GM19438 (cell line): ENCODE data around the gene CSF3R.
A peak's percentile ranks its signal among the peaks of the same experiment; 100 is the strongest.

Source experiments
- ATAC-seq: cut with Tn5 transposase; IDR thresholded peaks from one replicate; pipeline ENCODE4 v1.9.1; 2021; ENCODE audit warnings: low read depth; ENCODE audit not compliant: unreplicated experiment

The CSF3R gene

DNA sequence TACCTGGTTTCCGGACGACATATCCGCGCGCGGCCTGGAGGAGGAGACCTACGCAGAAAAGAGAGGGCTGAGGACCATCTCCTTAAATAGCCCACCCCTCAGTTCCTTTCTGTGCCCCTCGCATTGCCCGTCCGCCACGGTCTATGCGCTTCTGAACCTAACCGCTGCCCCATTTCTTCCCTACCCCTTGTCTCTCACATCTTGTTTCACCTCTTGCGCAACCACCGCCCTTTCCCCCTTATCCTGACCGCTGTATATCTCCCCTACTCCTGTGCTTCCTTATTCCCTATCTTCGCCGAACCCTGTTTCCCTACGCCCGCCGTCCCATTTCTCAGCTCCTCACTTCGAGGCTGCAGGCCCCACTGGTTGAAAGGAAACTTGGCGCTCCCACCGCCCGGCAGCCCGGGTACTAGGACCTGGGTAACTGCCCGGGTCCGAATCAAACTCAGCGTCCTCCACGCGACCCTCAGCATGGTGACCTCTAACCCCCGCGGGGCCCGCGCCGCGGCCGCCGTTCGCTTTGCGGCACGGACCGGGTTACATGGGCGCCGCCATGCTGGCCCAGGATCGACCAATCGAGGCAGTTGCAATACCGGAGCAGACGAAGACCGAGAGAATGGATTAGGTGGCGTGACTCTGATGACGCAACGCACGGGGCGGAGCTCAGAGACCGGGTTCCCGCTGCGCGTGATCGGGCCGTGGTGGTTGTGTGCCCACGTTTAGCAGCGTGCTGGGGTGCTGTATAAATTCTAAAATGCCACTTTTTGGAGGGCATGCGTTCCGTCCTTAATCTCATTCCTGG lies 18.7 kb downstream of the CSF3R start, which contains the start of gene MRPS15:
Gene MRPS15 (minus strand): TSS at position 582 of the 802 bp plus-strand sequence. CDS start 109 bp downstream, at position 473.
- peak; percentile 93 for ATAC-seq

GRCh38 chr1:36463463-36463802 lies 19.3 kb downstream of the CSF3R start:
- ATAC-seq = no peak

GRCh38 chr1:36458910-36459309 lies 23.8 kb downstream of the CSF3R start:
- no peak for ATAC-seq

- ATAC-seq = no peak
These were observed 25.0 kb downstream of the CSF3R start for GRCh38 chr1:36457691-36458090.

- no peak for ATAC-seq
These were observed 26.3 kb downstream of the CSF3R start for GRCh38 chr1:36456391-36456928.

- ATAC-seq = no peak
These were observed 27.3 kb downstream of the CSF3R start for GRCh38 chr1:36455386-36455785.

DNA sequence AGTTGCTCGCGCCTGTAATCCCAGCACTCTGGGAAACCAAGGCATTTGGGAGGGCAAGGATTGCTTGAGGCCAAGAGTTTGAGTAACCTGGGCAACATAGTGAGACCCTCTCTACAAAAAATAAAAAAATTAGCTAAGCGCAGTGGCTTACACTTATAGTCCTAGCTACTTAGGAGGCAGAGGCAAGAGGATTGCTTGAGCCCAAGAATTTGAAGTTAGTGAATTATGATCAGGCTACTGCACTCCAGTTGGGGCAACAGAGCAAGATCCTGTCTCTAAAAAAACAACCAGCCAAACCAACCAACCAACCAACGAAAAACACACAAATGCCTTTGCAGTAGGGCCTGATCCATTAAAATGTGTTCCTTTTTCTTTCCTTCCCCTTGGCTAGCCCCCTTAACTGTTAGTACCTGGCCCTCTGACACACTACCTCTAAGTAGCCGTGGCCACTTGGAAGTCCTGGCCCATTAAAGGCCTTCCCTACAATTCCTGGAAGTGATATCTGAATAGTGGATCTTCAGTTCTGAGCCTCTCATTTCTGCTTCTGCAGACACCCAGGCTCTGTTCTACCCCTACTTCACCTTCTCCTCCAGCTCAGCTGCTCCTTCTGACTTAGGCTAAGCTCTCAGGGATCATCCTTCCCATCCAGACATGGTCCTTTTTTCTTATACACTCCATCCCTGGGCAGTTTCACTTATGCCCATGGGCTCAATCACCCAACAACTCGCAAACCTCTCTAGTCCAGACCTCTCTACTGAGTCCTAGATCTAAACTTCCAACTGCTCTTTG lies 28.9 kb downstream of the CSF3R start:
- ATAC-seq = no peak

DNA sequence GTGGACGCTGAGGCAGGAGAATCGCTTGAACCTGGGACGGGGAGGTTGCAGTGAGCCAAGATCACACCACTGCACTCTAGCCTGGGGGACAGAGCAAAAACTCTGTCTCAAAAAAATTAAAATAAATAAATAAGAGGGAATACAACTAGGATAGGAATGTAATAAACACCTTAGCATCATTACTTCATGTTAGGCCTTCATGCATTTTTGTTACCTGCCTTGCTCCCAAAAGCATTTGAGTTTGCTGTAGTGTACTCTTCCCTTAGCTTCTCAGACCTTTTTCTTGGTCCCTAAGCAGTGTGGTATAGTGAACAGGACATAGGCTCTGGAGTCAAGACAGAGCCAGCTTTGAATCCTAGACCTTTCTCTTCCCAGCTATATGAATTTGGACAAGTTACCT lies 29.7 kb downstream of the CSF3R start:
- ATAC-seq = no peak

DNA sequence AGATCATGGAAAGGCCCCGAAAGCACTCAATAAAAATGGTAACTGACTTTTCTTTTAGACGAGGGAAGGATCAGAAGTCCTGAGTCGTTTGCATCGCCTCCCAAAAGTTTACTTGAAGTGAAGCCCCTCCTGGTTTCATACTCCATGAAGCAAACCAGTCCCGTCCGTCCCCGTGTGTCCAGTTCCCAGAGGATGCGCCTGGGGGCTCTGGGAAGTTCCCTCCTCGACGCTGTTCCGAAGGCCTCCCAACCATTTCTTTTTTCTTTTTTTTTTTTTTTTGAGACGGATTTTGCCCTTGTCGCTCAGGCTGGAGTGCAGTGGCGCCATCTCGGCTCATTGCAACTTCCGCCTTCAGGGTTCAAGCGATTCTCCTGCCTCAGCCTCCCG lies 31.8 kb downstream of the CSF3R start:
- ATAC-seq = no peak

DNA sequence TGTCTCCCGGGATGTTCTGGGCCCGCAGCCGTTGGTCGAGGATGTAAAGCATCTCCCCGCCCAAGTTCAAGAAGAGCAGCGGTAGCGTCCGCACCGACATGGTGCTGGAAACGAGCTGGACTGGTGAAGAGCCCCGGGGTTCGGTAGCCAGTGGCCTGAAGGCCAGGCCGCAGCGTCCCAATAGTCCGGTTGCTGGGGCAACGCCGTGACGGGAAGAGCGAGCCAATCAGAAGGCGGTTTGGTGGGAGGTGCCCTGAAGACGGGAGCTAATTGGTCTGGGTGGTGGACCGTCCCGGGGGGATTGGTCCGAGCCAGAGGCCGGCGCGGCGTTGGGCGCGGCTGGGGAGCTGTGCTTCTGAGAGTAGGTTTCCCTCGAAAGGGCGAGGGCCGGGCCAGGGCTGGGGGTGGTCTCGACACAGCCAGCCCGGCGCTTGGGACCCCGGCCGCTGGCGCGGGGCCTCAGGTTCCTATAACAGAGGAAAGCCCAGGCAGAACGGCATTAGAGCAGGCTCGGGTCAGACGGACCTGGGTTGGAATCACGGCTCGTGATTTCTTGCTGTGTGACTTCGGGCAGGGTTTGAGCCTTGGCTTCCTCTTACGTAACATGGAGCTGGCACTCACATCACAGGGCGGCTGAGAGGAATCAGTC lies 32.3 kb downstream of the CSF3R start, which contains the start of gene OSCP1:
Gene OSCP1 (minus strand): TSS at position 182 of the 649 bp plus-strand sequence. CDS start 82 bp downstream, at position 100.
- peak; percentile 98 for ATAC-seq

DNA sequence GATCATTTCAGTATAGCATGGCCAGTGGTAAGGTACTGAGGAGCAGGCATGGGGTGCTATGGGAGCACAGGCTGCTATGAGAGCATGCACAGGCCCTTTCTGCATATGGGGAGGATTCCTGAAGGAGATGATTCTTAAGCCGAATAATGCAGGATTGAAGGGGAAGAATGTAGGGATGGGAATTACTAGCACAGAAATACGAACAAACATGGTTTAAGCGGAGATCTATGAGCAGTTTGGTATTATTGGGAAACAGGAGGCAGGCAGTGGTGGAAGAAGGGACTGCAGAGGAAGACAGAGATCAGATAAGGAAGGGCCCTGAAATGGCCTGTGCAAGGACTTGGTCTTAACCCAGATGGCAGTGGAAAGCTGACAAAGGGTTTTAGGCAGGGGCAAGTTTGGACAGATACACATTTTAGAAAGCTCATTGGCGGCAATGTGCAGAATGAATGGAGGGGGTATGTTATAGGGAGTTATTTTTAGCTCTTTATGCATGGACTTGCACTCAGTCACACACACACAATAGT lies 34.1 kb downstream of the CSF3R start:
- no peak for ATAC-seq

DNA sequence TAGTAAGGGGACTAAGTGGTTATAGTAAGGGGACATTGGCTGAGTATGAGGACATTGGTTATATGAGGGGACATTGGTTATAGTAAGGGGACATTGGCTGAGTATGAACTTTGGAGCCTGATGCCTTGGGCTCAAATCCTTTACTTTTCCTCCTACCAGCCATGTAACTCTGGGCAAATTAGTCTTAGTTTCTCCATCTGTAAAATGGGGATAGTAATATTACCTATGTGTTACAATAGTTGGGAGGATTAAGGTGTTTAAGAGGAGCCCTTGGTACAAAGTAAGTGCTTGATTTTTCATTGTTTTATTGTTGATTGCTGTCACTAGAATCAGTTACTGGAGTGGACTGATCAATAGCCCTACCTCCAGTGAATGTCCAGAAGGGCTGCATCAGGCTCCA lies 35.3 kb downstream of the CSF3R start:
- no peak for ATAC-seq

DNA sequence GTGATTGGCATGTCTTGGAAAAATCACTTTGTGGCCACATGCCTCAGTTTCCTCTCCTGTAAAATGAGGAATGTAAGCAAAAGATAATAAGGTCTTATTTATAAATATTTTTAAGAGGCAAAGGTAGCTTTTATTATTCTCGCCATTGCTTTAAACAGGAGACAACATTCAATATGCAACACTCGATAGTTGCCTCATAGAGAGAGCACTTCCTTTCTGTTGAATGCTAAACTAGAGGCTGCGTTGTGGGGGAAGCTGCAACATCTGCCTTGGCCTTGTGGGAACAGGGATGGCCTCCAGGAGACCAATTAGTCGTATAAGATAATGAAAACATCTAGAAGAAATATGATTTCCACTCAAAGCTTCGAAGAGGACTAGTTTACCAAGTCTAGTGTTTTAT lies 36.0 kb downstream of the CSF3R start:
- no peak for ATAC-seq

DNA sequence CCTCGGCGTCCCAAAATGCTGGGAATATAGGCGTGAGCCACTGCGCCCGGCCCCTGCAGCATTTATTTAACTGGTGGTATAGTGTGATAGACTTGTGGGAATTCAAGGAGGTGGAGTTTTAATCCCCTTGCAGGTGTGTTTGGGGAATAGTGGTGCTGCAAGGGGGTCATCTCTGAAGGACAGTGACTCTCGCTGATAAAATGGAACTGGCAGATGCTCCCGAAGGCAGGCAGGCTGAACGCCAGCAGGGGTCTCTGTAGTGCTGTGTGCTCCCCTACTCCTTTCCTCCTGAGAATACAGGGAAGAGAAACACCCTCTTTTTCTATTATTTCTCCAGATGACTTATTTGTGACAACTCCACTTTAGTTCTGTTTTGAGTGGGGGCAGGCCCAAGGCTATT lies 36.4 kb downstream of the CSF3R start:
- ATAC-seq = no peak

DNA sequence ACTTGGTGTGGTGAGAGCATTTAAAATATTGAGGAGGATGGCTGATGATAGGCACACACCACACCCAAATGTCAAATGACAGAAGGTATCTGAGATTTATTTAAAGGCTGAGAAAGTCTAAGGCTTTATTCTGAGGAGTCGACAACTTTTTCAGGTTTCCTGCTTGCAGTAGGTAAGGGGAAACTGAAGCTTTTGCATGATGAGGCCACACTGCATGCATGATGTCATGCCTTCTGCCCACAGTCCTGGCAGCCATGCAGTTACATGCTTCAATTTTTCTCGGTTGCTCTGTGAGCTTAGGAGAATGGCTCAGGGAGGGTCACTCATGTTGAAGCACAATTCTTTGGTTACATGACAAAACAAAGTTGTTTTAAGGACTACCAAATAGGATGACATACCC lies 39.4 kb downstream of the CSF3R start:
- no peak for ATAC-seq

GRCh38 chr1:36442337-36442736 lies 40.4 kb downstream of the CSF3R start:
- ATAC-seq = no peak

DNA sequence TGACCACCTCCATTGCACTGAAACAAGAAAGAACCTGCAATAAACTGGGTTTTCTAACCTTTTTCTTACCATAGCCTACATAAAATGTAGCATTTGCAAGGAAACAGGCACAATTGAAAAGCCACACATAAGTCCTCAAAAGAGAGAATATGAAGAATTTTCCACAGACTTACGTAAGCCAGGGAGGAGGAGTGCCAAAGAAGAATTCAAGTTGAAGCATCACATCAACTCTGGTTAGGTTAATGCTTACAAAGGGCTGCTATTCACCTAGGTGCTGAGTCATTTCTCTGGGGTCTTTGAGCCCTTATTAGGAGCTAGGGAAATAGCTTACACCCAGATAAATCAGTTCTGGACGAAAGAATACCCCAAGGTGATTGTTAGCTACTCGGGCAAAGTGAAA lies 42.1 kb downstream of the CSF3R start:
- no peak for ATAC-seq

DNA sequence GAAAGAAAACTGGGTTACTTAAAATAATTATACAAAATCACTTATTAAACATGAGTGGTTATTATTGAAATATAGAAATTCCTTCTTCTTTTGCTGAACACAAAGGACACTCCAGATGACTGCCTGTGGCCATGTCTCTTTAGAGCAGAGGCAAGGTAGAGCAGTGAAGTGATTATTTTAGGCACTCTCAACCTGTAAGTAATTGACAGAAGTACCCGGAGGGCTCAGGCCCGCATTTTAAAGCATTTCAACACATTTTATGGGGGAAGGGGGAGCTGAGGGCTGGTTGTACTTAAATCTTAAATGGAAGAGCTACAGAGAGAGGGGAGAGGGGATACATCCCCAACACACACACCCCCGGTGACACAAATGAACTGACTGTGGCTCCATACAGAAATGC lies 42.7 kb downstream of the CSF3R start:
- ATAC-seq = no peak

DNA sequence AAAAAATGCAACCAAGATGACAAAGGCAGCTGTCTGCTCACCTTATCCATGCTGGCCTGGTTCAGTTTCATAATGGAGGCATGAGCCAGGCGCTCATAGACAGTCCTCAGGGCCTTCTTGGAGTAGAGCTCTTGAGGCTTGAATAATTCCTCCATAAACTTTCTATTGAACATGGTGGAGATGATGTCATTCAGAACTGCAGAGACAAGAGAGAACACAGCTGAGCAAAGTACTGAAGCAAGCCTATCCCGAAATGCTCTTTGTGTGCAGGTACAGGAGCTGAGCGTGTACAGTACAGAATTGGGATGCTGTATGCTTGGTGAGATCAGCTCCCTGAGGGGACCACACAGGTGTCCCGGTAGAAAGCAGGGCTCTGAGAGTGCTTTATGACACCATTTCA lies 44.0 kb downstream of the CSF3R start:
- ATAC-seq = no peak

DNA sequence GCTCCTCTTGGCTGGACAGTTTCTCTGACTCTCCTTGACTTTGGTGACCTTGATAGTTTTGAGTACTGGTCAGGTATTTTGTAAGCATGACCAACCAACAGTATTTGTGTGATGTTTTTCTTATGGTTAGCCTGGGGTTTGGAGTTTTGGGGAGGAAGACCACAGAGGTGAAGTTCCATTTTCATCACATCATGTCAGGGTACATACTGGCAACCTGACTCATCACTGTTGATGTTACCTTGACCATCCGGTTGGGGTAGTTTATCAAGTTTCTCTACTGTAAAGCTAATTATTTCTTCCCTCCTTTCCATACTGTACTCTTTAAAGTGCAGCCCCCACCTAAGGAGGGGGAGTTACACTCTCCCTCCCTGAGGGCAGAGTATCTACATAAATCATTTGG lies 45.9 kb downstream of the CSF3R start:
- no peak for ATAC-seq

GRCh38 chr1:36433102-36433501 lies 49.6 kb downstream of the CSF3R start:
- no peak for ATAC-seq
